NCI-H2171 (cell line): ENCODE data around the gene PDS5A.
"Not testable (repeated sequence)": the region's sequence is repeated elsewhere in the genome, so short reads cannot be mapped to it uniquely, and the experiment has no call there.

Experiments
- DNase-seq: peaks from one replicate; lab custom pipeline; 2025; lab: John Stamatoyannopoulos, UW

The PDS5A gene

DNA sequence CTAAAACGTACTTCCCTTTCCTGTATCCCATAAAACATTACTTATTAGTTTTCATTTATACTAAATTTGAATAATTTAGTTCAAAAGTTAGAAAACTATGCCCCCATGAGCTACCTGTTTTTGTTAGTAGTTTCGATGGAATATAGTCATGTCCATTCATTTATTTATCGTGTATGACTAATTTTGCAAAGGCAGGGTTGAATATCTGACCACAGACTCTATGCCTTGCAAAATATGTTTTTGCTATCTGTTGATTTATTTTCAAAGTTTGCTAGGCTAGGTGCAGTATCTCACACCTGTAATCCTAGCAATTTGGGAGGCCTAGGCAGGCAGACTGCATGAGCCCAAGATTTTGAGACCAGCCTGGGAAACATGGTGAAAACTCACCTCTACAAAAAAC is 78.4 kb downstream of the PDS5A start:
- no peak for DNase-seq

DNA sequence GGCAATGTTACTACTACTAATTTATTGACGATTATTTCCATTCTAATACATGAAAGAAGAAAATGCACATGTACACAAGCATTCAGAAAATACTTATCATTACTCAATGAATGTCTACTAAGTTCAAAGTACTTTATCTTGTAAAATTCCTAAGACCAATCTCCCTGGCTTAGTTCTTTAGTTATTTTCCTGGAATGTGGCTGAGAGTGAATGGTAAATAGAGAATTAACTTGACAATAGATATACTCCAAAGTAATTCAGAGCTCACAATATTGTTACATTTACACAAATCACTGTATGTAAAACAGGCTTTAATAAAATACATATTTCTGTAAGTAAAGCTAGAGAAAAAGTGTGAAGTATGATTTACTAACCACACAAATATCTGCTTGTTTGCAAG is 79.7 kb downstream of the PDS5A start:
- DNase-seq, result no peak

DNA sequence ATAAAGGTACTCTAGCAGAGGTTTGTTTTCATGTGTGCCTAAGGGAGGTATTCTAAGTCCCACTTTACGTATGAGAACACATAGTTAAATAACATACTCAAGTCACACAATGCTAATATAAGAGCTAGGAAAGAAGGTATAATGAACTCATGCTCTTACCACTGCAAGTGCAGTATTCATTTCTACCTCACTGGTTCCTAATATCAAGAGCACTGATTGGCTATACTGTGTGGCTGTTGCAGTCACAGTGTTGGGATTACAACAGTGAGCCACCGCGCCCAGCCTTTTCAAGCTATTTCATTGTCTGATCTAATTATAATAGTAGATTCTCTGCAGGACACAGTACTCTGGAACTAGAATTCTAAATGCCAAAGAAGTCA is 84.0 kb downstream of the PDS5A start:
- no peak for DNase-seq

- no peak for DNase-seq
Observed at GRCh38 chr4:39892988-39893692, 84.6 kb downstream of the PDS5A start.

DNA sequence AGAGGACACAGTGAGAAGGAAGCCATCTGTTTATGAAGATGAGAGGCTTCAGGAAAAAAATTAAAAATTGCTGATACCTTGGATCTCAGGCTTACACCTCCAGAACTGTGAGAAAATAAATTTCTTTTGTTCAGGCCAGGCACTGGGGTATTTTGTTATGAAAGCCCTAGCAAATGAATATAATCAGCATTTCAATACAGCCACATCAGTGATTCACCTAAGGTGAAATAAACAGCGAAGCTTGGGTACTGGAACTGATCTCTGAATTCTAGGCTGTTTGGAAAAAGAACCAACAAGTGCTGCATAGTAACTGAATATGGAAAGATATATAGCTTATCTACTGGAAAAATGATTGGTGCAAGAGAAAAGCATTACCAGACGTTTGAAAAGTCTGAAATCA is 88.5 kb downstream of the PDS5A start:
- no peak for DNase-seq

- no peak for DNase-seq
Observed at GRCh38 chr4:39888541-39888940, 89.2 kb downstream of the PDS5A start.

GRCh38 chr4:39883646-39884045 is 94.1 kb downstream of the PDS5A start:
- DNase-seq, result no peak

DNA sequence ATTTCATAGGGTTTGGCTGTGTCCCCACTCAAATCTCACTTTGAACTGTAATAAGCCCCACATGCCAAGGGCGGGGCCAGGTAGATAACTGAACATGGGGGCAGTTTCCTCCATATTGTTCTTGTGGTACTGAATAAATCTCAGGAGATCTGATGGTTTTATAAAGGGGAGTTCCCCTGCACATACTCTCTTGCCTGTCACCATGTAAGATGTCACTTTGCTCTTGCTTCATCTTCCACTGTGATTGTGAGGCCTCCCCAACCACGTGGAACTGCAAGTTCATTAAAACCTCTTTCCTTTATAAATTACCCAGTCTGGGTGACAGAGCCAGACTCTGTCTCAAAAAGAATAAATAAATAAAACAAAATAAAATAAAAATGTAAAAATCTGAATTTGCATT is 95.9 kb downstream of the PDS5A start:
- DNase-seq, result no peak

DNA sequence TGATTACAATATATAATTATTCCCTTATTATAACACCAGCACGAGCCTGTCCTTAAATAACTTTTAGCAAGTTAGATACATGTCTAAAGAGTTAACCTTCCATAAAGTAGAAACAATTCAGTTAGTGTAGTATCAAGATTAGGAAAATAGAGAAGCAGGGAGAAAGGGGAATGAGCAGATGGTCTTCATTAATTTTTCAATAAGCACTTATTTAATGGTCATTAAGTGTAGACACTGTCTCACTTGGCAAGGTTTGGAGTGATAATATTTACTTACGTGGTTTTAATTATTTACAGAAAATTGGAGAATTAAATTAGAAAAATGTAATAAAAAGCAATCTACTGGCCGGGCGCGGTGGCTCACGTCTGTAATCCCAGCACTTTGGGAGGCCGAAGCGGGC is 99.7 kb downstream of the PDS5A start:
- DNase-seq, result no peak

- DNase-seq, result no peak
Observed at GRCh38 chr4:39873823-39874222, 103.9 kb downstream of the PDS5A start.

GRCh38 chr4:39865280-39865679 is 112.4 kb downstream of the PDS5A start:
- DNase-seq, result no peak

- DNase-seq, result no peak
Observed at GRCh38 chr4:39864391-39864790, 113.3 kb downstream of the PDS5A start.

- DNase-seq, result no peak
Observed at GRCh38 chr4:39860804-39861203, 116.9 kb downstream of the PDS5A start.

GRCh38 chr4:39855909-39856512 is 121.7 kb downstream of the PDS5A start:
- no peak for DNase-seq

- no peak for DNase-seq
Observed at GRCh38 chr4:39852636-39853035, 125.1 kb downstream of the PDS5A start.

GRCh38 chr4:39850727-39851126 is 127.0 kb downstream of the PDS5A start:
- no peak for DNase-seq

- no peak for DNase-seq
Observed at GRCh38 chr4:39846705-39847104, 131.0 kb downstream of the PDS5A start.

- no peak for DNase-seq
Observed at GRCh38 chr4:39846120-39846519, 131.6 kb downstream of the PDS5A start.

DNA sequence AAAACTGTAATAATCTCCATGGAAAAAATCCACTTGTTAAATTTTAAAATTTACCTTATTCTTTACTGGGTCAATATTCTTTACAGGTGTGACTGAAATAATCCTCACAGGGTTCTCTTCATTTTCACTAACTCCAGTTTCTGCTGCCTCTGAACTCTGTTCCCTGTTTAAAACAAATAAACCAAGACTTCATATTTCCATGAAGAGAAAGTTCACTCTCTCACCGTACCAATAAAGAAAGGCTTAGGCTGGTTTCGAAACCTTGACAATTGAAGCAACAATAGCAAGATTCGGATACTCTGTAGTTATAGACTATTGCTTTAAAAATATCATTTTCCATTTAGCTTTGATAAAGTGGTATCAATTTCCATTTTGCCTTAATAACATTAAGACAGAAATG is 135.8 kb downstream of the PDS5A start:
- DNase-seq, result no peak

GRCh38 chr4:39840516-39840915 is 137.2 kb downstream of the PDS5A start:
- not testable (repeated sequence) for DNase-seq

DNA sequence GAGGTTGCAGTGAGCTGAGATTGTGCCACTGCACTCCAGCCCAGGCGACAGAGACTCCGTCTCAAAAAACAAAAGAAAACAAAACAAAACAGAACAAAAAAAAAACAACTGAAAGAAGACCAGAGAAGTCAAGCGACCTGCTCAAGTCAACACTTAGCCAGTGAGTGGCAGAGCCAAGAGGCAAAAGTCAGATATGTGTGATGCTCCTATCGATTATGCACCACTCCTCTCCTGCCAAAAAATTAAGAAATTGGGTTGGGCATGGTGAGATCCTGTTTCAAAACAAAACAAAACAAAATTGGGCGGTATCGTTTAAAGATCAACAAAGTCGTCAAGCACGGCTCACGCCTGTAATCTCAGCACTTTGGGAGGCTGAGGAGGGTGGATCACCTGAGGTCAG is 137.7 kb downstream of the PDS5A start:
- DNase-seq, result no peak

- not testable (repeated sequence) for DNase-seq
Observed at GRCh38 chr4:39838431-39838830, 139.3 kb downstream of the PDS5A start.

GRCh38 chr4:39834269-39834668 is 143.4 kb downstream of the PDS5A start:
- no peak for DNase-seq

GRCh38 chr4:39825741-39826231 is 151.9 kb downstream of the PDS5A start:
- DNase-seq, result no peak
